Fibroblast of skin of left biceps (primary cell): ENCODE results near the gene LYST.
"Not testable (repeated sequence)": the region's sequence is repeated elsewhere in the genome, so short reads cannot be mapped to it uniquely, and the experiment has no call there.

ENCODE experiments used
- DNase-seq, 2 experiments: peaks; one replicate each; pipeline ENCODE4 v3.0.0-alpha.2; 2013; ENCODE audit warnings: low read depth in 2 of 2

LYST gene

DNA sequence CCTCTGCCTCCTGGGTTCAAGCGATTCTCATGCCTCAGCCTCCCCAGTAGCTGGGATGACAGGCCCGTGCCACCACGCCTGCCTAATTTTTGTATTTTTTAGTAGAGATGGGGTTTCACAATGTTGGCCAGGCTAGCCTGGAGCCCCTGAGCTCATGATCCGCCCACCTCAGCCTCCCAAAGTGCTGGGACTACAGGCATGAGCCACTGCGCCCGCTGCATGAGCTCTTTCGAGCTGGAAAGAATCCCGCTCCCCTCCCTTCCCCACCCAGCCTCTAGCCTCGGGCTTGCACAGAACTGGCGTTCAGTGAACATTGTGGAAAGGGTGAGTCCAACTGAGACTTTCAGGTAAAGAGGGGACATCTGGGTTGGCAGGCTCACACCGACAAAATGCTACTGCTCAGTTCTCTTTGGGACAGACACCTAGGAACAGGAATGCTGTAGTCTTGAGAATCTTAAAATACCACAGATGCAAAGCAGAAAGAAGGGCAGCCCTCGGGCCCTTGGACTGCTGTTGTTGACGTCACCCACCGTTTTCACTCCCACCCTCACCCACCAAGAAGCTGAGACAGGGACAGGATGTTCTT lies 207.4 kb downstream of the LYST start:
- DNase-seq = no peak

DNA sequence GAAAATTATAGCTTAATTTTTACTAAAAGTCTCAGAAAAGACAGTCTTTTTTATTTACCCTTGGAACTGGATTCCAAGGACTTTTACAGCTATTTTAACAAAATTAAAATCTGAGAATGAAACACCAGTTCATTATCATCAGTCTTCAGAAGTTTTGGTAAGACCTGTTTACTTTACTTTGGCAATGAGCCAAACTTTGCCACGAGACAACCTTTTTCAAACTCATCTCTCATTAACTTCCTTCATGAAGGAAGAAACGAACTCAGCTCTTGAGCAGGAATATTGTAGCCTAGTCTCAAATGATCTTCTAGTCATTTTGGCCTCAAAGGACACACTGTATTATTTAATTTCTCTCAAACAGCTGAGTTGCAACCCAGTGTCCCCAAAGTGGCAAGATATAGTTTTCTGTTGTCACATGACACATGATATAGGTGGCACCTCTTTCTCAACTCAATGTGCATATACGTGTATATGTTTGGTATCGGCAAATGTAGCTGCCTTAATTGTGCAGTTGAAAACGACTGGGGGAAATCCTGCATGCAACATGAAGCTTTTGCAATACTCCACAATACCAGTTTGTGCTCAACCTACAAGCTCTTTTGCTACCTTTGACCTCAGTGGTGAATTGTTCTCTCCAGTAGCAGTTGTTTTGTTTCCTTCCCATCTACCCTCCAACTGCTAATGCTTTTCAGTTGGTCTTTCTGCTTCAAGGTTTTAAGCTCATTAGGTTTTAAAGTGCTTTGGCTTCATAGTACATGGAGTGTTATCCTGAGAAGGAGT lies 208.8 kb downstream of the LYST start:
- no peak for DNase-seq

DNA sequence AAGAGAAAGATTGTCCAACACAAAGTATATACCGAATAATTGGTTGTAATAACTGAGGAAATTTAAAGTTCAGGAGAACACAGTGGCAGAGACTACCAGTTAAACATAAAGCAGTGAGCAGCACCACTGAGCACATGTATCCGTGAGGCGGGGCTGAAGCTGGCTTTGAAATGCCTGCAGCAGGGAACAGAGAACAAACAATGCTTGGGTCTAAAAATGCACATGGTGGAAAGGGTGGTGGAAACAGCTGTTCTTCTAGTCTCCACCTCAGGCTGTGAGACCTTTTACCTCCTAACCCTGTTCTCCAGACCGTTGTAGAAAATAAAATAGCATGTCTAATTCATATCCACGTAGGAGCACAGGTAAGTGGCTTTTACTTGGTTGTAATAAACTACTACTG lies 209.4 kb downstream of the LYST start:
- no peak for DNase-seq

DNA sequence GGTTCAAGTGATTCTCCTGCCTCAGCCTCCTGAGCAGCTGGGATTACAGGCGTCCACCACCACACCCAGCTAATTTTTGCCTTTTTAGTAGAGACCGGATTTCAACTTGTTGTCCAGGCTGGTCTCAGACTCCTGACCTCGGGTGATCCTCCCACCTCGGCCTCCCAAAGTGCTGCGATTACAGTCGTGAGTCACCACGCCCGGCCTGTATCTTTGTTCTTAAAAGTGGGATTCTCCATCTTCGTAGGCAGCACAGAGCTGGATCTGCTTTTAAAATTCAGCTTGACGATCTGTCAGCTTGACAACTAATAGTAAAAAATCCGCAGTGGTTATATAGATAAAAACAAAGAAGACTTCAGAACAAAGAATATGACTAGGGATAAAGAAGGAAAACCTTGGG lies 214.3 kb downstream of the LYST start:
- no peak for DNase-seq

DNA sequence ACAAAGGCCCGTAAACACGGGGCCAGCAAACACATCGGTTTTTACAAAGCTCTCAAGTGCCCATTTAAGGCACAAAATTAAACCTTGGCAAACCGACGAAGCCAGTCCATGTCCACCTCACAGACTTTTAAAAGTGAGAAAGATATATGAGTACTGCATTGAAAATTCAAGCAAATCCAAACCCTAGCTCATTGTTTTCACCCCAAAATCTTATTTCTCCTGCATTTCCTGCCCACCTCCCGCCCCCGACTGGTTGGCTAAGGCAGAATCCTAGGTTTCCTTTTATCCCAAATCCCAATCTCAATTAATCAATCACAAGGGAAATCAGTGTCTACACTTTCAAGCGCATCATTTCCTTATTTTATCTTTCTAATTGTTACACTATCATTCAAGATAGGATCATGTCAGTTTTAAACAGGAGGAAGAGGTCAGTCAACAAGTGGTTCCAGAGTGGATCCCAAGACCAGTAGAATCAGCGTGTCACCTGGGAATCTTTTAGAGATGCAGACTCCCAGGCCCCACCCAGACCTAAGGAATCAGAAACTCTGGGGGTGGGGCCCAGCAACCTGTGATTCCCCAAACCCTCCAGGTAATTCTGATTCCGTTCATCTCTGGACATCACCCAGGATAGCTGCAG lies 215.4 kb downstream of the LYST start:
- no peak for DNase-seq

DNA sequence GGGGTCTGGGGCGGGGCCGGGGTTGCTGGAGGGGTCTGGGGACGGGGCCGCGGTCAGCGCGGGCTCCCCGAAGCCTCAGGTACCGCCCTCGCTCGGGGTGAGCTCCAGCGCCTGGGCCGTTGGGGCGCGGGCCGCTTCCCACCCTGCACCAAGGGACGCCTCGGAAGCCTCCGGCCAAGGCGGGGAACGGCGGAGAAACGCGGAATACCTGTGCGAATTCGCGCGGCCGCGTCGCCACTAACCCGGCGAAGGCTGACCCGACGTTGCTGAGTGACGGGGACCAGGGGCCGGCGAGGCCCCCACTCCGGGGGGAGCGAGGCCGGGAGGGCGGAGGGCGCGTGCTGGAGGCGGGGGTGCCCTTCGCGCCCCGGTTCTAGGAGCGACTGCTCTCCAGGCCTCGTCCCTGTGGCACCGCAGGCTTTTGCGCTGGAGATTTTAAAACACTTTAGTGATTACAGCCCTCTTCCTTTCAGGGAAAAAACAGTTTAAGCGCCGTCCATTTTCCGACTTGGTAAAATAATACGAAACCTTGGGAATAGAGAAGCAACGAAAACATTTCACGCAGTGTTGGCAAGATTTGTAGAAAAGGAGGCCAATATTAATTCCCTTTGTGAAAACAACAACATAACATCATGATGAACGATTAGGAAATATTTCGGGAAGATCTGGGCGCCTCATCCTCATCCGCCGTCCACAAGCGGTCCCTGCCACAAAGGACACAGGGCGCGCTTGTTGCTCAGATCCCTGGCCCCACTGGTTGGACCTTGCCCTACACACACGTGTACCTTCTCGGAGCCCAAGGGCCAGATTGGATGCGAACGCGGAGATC lies 216.2 kb downstream of the LYST start:
- no peak for DNase-seq

DNA sequence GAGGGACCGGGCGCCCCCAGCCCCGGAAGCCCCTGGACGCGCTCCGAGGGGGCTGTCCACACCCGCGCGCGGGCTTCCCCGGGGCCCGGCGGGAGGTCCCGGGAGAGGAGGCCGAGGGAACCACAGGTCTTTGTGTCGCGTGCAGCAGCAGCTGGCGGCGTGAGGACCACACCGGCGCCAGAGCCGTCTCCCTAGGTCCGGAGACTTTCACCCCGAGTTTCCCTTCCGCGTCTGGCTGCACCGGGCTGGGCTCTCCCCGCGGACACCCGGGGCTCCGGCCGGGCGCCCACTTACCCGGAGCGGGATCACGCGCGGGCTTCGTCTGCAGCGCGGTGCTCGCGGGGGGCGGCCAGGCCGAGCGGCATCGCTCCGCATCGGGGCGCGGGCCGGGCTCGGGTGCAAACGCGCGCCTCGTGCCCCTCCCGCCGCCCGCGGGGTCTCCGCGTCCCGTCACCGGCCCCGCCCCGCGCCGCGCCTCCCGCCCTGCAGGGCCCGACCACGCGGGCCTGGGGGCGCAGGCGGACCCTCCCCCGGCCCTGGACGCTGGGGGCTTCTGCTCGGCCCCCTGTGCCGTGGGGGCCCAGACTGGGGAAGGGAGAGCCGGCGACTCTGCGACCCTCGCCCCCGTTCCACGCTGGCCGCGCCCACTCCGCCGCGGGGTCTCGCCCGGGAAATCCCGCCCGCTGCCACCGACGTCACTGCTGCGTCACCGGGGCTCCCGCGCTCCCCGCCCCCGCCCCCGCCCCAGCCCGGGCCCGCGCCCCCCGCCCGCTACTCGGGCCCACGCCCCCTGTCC lies 217.1 kb downstream of the LYST start, which contains the start of gene GNG4:
Gene GNG4, minus strand, starts transcription at position 417 of the 796 bp plus-strand sequence. CDS start 65,946 bp downstream, outside the sequence.
- no peak for DNase-seq

DNA sequence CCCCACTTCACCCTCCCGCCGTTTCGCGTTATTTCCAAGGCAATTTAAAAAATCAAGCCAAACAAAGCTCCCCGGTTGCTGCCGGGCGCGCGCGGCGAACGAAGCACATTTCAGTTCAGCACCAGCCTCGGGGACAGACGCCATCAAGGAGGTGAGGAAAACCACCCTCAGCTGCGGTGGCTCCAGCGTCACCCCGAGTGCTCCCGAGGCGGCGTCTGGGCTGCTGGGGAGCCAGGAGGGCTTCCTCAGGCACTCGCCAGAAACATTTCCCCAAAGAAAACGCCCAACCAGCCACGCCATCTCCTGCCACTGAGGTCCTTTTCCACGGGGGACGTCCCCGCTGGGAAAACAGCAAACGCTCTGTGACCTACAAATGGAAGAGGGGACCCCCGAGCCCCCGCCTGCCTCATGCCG lies 217.7 kb downstream of the LYST start:
- no peak for DNase-seq

DNA sequence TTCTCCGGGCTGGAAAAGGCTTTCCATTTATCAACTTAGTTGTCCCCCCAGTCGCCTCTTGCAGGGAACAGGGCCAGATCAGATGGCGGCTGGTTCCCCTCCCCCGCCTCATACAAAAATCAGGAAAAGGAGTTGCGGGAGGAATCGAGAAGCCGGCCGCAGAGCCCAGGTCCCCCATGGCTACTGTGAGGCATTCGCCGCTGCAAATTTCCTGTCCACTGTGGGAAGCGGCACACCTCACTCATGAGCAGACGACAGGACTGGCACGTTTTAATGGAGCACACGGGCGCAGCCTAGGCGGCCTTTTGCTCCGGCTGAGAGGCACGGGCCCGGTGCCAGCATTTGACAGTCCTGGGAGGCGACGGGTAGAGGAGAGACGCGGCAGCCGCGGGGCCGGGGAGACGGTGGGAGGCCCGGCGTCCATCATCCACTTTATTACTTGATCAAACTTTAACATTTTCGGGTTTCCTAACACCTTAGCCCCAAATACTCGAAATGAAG lies 218.2 kb downstream of the LYST start:
- DNase-seq = no peak

DNA sequence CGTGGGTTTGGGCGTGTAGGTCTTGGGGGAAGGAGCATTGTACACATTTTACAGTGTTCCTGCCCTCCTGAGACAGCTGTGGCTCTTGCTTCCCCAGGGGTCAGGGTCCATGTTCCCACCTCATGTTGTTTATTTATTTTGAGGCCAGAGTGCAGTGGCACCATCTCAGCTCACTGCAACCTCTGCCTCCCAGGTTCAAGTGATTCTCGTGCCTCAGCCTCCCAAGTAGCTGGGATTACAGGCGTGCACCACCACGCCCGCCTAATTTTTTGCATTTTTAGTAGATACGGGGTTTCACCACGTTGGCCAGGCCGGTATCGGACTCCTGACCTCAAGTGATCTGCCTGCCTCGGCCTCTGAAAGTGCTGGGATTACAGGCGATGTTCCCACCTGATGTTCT lies 219.2 kb downstream of the LYST start:
- DNase-seq = not testable (repeated sequence)

DNA sequence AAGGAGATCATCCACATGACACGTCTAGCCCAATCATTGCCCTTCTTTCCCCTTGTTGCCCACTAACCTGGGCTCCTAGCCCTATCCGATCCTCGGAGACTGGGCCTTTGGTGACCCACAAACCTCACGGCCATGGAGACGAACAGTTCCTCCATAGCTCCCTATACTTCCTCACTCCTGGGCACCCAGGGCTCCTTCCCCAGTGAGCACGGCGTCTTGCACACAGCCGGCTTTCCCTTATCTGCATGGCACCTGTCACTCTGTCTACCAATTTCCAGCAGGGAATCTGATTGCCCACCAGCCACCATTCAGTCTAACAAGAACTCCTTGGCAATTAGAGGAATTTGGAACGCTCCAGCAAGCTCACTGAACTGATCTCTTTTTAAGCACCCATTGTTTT lies 220.2 kb downstream of the LYST start:
- no peak for DNase-seq

DNA sequence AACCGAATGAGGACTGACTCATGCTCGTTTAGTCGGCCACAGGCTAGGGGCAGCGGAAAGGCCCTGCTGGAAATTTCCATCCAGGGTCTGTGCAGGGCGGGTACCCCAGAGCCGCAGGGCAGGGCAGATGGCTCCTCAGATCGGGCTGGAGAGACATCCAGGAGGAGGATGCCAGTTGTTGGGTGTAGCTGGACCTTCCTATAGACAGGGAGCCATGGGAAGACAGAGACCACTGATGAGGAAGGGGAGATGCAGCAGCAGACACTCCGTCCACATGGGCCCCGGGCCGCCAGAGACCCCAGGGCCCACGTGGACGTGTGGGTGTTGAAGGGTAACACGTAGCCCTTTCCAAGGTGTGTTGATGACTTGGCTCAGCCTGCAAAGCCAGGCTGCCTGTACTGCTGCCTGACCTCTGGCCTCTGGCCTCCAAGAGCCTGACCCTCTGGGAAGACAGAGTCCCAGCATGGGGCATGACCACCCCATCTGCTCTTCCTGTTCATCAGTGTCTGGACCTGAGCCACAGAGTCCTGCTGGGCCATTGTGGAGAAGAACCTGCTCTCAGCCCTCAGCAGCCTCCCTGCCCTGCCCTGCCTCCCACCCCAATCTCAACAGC lies 221.9 kb downstream of the LYST start:
- no peak for DNase-seq

DNA sequence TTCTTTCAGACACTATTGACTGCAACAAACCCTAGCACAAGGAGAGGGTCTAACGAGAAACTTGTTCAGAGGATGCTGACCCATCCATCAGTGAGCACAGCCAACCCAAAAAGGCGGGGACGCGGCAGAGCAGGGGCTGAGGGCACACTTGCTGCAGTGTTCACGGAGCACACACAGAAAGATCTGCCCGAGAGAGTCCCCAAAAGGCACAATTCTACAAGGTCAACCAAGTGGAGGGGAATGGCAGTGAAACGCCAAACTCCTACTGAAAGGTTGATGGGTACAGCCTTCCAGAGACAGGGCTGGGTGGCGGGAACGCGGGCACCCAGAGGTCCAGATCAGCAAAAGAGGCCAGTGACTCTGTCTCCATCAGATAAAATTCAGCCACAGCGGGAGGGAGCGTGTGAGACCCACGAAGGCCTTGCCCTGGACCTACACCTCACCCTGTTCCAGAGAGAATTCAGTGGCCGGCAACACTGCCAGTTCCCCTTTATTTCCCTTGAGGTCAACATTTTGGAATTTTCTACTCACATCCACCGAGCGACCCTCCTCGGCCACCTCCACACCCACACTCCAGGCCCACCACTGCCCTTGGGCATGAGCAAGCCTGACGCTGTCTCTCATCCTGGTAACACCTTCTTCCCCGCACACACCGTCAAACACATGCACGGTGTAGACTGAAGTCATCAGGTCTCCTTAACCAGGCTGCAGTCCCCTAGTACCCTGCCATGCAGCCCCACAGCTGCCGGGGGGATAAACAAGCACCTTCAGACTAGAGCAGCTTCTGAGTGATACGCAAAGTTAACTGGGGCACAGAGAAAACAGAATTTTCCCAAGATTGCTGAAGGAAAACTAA lies 222.6 kb downstream of the LYST start:
- no peak for DNase-seq

DNA sequence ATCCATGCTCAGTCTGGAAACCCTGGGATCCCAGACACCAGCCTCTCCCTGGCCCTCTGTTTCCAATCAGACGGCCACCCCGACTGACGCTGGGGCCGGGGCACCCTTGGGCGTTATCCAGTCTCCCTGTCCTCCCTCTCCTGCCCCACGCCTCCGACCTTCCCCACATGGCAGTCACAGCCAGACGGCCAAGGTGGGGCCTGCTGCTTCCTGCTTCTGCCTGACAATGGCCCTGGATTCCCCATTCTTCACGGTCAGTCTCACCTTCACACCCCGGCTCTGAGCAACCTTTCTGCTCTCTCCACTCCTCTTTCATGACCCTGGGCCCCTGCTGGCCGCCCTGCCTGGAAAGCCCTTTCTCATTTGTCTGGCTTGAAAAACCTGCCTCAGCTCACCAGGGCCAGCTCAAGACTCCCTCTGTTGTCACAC lies 223.7 kb downstream of the LYST start:
- DNase-seq = no peak

DNA sequence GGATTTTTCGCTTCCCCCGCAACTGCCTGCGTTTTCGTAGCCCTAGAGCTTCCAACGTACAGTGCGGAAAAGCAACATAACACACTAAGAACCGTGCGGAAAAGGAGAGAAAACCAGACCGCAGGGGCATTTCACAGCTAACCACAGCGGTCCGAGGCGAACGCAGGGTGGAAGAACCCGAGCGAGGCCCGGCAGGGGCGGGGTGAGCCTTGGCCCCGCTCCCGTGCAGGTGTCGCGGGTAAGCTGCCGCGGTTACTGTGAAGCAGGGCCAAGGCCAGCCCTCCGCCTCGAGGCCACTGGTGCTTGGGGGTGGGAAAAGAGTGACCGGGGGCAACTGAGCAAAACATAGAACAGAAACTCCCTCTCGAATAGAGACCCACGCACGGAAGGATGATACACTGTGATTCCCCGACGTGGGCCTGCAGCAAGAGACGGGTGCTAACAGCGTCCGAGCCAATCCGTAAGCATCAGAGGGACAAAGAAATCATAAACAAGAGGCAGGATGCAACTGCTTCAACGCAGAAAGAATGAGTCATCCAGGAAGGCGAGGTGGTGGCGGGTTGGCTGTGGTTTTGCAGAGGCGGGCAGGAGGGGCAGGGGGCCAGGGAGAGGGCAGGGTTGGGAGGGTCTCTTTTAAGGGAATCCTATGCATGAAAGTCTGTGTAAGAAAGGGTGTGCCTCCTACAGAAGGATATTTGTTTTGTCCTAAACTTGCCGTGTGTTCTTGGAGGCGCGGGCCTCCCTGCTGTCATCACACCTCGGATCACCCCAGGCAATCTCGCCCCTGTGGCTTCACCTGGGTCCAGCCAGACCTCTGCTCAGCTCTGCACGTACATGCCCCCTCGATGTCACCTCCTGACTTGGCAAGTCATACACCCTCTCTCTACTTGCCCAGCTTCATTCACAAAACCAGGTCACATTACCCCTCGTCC lies 224.4 kb downstream of the LYST start:
- no peak for DNase-seq

DNA sequence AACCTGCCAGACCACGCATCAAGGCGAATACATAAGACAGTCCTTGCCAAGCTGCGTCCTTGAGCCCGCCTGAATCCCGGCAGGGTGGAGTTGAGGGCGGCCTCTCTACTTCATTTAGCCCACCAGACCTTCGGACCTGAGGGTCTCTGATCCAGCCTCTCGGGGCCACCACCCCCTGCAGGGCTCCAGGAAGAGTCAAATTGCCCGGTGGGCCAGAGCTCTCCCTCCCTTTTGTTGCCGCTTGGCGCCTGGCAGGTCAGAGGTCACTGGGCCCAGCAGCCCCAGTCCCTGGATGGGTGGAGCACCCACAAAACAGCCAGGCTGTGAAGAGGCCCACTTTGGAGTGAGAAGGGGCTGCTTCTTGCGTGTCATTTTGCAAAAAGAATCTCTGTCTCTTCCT lies 226.1 kb downstream of the LYST start:
- no peak for DNase-seq

DNA sequence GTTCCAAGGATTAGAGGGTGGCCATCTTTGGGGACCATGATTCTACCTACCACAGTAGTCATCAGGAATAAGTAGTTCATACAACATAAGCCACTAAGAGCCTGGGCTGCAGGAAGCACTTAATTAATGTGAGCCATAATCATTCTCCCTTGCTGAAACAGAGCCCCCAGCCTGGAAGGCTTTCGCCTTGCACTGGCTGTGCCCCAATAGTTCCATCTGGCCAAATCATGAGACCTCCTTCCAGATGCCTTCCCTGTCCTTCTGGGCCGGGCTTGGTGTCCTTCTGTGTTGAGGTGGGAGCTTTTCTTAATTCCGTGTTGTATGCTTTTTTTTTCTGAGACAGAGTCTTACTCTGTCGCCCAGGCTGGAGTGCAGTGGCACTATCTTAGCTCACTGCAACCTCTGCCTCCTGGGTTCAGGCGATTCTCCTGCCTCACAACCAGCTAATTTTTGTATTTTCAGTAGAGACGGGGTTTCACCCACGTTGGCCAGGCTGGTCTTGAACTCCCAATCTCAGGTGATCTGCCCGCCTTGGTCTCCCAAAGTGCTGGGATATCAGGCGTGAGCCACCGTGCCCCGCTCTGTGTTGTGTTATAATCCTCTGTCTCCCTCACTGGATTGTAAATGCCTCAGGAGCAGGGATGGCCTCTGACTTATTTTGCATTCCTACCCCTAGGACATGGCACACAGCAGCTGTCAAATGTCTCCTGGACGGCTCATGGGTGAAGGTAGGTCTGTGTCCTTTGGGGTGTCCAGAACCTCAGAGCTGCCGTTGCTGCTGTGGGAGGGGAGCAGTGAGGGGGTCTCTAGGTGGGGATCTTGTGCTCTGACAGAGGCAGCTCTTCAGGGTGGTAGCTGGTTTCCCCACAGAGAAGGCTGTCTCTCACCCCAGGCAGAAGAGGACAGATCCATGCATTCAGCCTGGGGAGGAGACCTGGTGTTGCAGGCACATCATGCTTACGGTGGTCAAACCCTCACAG lies 227.2 kb downstream of the LYST start:
- DNase-seq = no peak
